HG03432 (cell line): ENCODE results near the gene CHD1.

Experiments
- ATAC-seq: cut with Tn5 transposase; IDR thresholded peaks from one replicate; pipeline ENCODE4 v1.9.1; 2021; ENCODE audit warnings: mild to moderate bottlenecking, moderate library complexity; ENCODE audit not compliant: unreplicated experiment

CHD1 gene

DNA sequence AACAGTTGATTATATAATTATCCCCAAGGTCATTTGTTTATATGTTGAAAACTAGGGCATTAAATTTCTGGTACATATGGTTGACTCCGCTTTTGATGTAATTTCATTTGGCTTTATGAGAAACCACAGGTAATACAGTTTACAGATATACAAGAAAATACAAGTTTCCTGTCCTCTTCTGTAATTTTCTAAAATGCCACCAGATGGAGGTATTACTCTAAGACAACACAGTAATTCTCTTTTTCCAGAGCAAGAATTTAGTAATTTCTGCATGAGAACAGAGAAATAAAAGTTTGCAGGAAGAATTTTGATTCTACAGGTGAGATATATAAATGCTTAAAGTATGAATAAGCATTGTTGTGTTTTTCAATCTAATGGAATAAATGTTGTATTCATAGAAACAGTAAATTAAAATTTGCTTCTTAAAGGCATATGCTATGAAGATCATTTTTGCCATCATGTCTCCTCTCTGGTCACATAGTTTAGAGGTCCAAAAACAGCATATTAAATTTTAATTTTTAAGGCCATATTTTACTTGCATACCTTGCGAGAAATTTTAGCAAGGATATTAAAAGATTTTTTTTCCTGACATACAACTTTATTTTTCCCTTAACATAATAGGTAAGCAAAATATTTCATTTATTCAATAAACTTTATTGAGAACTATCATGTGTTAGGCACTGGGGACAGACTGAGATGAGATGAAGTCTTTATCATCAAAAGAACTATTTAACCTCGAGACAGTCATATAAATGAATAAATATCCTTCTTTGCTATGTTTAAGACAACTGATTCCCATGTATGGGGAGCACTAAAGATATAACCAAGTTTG, 22.7 kb downstream of the CHD1 start:
- ATAC-seq, result peak; percentile 57

DNA sequence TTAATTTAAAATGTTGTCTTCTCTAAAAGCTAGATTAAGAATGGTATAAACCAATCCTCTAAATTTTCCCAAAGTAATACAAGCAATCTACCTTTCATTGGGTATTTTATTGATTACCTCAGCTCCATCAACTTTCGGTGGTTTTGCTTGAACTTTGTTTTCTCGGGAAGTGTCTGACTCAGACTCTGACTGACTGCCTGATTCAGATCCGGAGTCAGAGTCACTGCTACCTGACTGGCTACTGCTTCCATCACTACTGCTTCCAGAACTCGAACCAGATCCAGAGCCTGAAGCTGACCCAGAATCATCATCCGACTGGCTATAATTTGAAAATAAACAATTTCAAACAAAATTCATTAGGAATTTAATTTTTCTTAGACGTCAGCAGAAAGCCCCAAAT, 24.0 kb downstream of the CHD1 start:
- ATAC-seq, result no peak

DNA sequence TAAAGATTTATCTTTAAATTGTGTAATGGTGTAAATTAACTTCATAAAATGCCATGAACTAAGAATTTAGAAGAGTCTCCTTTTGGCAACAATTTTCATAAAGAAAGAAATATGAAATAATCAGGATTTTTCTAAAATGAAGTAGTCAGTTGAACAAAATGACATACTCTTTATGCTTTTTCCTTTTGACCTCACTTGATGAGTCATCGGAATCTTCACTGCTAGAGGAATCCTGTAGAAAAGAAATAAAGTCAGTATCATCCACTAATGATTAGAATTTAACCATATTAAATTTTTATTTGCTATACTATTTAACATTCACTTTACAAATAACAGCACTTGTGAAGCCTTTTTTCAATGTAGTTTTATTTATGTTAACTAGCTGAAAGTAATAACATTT, 26.1 kb downstream of the CHD1 start:
- ATAC-seq, result no peak

DNA sequence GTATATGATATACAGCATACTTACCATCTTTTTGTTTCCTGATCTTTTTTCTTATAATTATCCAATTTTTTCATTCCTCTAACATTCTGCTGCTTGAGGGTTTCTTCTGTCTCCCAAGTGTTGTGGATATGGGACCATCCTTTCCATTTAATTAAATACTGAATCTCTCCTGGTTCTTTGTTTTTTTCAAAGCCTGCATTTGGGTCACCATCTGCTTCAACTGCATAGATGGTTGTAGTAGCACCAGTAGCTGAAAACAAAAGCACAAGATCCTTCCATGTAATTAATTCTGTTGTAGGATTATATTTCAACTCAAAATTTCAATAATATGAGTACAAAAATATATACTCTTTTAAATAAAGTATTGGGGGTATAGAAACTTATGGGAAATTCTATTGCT, 29.4 kb downstream of the CHD1 start:
- no peak for ATAC-seq

DNA sequence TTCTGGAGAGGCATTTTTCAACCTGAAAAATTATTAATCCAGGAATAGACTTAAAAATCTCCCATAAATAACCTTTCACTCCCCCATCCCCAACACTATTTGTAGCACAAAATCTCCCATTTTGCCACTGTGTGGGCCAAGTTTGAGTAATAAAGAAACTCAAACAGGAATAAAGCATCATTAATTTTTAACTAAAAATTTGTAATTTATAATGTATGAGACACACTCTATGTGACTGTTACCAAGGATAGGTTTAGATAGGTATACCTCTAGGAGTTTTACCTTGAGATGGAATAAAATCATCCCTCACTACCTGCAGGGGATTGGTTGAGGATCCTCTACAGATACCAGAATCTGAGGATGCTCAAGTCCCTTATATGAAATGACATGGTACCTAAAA, 30.1 kb downstream of the CHD1 start:
- peak; percentile 61 for ATAC-seq

DNA sequence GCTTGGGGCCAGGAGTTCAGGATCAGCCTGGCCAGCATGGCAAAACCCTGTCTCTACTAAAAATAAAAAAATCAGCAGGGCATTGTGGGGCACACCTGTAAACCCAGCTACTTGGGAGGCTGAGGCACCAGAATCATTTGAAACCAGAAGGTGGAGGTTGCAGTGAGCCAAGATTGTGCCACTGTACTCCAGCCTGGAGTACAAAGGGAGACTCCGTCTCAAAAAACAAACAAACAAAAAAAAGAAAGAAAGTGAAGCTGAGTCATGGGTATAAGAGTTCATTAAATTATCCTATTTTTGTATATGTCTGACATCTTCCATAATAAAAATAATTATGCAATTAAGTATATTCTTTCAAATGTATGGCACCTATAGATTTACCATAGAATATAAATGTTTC, 37.2 kb downstream of the CHD1 start:
- ATAC-seq, result no peak

DNA sequence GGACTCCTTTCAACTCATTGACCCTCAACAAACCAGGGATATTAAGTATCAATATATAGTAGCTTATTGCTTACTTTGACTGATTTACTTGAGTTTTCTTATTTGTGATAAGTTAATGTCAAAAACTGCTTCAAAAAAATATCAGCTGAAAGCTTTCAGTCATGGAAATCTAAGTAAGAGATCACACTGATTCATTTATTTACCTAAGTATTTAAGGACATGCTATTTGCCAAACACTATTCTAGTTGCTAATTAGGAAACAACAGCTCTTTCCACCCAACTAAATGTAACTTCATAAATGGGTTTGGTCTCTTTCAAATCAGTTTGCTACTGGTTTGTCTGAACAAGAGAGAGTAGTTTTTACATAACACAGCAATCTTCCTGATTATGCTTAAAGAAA, 48.2 kb downstream of the CHD1 start:
- no peak for ATAC-seq

DNA sequence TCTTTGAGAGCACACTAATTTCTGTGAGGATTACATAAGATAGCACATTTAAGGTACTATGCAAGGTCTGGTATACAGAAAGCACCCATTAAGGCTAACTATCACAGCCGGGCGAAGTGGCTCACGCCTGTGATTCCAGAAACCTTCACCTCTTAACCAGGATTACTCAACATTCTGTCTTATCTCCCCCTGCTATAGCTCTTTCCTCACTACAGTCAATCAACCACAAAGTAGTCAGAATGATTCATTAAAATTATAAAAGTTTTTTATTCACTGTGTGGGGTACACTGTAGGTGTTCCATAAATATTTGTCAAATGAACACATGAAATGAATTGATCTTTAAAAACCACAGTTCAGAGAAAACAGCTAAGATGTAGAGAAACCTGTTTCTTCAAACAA, 48.7 kb downstream of the CHD1 start:
- ATAC-seq, result no peak

DNA sequence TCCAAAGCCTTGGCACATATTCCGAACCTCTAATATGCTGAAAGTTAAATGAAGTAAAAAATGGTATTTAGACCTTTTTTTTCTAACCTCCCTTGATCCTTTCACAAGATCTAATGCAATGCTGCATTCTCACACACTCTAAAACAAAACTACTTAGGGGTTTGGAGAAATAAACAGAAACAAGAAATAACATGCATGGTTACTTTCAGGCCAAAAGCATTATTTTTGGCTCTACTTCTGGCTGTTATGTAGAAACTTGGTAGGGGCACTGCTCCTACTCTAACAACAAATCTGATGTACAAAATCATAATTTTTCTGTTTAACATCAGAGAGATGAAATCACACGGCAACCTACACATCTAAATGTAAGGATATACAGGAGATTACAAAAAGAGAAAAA, 51.2 kb downstream of the CHD1 start:
- ATAC-seq, result no peak

DNA sequence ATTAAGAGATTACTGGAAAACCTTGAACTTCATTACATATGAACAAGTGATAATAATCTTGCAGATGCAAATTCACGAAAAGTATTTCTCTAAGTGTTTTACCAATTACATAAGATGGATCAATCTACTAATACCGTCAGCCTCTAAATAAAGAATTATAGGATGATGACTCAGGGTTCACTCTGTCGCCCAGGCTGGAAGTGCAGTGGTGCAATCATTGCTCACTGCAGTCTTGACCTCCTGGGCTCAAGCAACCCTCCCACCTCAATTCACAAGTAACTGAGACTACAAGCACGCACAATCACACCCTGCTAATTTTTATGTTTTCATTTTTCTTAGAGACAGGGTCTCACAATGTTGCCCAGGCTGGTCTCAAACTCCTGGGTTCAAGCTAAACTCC, 56.1 kb downstream of the CHD1 start:
- ATAC-seq, result no peak

DNA sequence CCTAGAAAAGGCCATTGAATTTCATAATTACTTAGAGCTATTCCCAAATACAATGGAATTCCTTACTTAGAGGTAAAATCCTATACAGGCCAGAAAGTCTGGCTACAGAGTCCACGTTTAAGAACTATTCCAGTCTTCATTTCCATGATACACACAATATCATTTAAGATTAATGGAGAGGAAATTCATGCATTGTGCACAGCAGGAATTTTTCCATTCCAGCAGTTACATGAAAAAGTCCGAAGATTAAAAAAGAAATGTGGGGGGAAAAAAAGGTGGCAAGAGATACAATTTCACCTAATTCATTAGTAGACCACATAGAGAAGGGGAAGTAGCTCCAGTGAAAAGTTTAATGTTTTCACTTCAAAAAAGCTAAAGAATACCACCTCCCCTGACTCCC, 63.1 kb downstream of the CHD1 start:
- ATAC-seq, result no peak

DNA sequence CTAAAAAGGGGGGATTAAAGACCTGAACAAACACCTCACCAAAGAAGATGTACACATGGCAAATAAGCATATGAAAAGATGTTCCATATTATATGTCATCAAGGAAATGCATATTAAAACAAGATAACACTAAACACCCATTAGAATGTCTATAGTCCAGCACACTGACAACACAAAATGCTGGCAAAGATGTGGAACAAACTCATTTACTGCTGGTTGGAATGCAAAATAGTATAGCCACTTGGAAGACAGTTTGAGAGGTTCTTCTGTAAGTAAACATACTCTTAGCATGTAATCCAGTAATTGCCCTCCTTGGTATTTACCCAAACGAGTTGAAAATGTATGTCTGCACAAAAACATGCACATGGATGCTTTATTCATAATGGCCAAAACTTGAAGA, 81.8 kb downstream of the CHD1 start:
- ATAC-seq, result no peak

DNA sequence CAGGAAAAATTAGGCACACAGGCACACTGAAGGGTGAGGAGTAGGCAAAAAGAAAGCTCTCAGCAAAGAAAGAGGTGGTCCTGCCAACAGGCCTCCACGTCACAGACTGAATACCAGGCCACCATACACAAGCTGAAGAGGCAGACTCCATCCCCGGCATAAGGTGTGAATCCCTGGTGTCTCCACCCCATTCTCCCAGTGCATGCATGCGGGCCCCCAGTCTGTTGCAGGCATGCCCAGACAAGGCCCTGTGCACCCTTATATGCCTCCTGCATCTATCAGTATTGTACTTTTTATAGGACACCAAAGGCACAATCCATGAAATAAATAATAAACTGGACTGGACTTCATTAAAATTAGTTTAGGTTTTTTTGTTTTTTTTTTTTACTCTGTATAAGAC, 82.3 kb downstream of the CHD1 start:
- ATAC-seq, result no peak

DNA sequence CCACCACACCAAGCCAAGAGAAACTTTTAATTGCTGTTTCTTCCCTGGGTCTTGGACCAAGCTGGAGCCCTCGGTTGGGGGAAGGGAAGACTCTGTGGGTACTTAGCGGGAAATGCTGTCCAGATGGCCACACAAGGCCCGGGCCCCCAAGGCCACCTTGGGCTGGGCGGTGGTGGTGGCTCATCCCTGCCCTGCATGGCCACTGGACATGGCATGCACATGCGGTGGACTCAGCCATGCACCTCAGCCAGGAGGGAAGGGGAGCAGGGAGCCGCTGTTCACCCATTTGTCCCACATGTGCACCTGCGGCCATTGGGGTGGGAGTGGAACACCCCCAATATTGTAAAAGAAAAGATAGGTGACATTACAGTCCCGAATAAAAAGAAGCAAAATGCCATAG, 82.9 kb downstream of the CHD1 start:
- no peak for ATAC-seq

DNA sequence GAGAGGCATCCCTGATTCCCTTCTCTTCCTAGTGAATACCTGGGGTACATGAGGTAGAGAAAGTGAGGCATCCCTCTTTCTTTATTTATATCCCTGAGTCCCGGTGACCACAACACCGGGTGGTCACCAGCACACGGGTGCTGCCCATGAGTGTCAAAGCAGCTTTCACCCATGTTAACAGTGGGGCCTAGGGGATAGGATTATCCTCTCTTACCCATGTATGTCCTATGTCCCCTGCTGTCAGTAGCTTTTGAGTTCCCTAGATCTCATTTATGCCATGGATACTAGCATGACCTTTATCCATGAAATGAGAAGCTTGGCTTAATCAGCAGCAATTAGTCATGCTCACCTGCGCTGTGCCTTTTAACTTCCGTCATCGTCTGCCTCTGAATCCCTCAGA, 83.9 kb downstream of the CHD1 start:
- no peak for ATAC-seq

DNA sequence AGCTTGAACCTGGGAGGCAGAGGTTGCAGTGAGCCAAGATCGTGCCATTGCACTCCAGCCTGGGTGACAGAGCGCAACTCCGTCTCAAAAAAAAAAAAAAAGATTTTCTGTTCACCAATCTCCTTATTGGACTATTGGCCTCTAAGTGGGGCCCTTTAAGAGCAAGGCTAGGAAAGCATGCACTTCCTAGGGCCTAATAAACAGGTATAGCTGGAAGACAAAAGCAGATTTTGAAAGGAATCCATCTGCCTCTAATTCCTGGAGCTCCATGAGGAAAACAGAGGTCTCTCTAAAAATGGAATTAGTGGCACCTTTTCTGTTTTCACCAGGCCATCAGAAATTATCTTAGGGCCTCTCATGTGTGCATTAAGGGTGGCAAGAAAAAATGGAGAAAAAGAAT, 85.3 kb downstream of the CHD1 start:
- no peak for ATAC-seq

DNA sequence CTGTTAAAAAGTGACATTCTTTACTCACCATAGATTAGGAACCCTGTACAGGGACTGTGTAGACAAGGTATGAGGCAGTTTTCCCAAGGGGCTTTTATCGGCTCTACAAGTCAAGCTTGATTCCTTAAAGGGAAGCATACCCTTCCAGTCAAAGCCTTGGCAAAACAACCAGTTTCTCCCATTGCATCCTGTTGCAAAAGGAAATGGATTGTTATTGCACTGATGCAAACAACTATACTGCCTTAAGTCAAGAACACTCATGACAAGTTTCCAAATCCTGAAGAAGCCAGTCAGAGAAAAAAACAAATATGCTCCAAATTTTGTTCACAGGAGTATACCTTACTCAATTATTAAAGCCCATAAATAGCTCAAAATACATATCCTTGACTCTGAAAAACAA, 87.9 kb downstream of the CHD1 start:
- no peak for ATAC-seq

DNA sequence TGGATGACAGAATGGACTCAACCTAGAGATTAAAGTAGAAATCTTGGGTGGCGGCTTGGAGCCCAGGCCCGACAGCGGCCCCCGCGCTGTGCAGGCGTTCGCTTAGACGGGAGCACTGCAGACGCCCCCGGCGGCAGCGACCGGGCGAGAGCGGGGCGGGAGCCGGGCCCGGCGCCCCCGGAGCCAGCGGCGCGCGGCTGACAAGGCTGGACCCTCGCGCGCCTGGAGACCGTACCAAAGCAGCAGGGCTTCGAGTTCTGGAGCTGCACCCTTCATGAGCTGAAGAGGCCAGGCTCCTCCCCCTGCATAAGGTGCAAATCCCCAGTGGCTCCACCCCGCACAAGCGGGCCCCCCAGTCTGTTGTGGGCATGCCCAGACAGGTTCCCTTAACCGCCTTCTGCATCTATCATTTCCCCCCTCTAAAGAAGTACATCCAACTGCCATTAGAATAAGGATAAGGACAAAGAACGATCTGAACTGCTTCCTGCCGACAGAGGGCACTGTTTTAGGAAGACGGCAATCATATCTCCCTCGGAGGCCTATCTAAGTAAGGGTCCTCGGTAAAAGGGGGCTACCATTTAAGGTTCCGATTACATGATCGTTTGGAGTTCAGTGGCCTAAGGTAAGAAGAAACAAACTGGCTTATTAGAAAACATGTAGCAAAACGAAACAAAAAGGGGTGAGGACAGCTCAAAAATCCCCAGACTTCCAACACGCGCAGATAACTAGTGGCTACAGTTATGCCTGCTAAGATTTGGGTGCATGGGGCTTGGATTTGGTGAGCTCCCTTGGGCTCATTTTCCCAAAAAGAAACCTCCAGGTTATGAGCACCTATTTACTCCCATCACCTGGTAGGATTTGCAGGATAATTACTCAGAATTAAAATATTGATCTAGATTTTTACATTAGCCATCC, 89.1 kb downstream of the CHD1 start:
- ATAC-seq, result peak; percentile 76

DNA sequence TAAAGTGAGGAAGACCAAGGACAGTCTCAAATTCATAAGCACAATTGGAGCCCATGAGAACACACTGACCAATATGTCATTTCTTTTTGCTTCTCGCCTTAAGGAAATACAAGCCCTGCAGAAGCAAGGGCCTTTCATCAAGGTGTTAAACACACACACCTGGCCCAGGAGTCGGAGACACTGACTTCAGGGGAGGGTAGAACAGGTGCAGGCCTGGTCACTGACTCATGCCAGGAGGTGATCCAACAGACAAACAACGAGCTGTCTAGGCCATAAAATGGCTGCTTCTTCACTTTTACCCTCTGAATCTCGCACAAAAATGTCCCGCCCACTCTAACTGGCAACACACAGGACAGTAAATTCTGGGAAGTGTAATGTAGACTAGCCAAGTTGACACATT, 92.6 kb downstream of the CHD1 start:
- ATAC-seq, result no peak

DNA sequence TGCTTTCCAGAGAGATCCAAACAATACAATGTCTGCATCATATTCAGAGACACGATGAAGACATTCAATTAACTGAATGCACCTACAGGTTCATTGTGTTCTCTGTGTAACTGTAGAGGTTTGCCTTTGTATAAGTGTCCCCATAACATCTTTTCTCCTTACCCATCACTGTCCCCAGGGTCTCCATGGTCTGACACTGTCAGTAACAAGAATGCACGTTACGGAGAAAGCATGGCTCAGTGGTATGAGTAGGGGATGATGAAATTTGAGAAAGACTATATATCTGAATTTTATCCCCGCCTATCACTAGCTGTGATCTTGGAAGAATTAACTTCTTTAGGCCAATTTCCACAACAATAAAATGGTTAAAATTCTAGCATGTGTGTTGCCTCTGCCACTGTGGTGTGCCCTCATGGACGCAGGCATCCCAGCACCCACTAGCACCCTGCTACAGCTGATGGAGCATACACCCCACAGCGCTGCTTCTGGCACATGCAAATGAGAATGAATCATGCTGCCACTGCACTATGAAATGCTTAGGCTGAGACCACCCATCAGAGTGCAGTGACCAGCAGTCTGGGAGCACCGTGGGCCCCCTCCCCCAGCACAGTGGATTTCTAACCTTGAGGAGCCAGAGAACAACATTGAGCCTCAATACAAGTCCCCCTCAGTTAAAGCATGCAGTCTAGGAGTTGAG, 101.1 kb downstream of the CHD1 start:
- ATAC-seq, result no peak

DNA sequence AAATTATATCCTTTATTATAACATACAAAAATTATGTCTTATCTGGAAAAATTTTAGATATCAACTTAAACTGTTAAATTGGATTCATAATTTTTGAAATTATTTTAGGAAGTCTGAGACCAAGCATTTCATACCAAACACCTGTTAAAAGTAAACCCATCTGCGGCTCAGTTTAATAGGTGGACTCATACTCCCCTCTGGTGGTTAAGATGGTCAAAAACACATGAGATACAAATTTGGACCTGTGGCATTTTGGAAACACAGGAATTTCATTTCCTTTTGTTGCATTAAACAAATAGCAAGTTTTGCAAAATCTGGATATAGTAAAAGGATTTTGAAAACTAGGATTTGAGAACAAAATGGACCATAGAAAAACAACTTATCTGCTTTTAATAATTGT, 101.6 kb downstream of the CHD1 start:
- peak; percentile 62 for ATAC-seq
